SU-DHL-6 (cell line): ENCODE measurements around the gene APOBEC2.
"Not testable (repeated sequence)": the region's sequence is repeated elsewhere in the genome, so short reads cannot be mapped to it uniquely, and the experiment has no call there.

ENCODE experiments used
- EZH2phosphoT487 ChIP-seq: fragments of 200-600 bp; sonication (generic), shearing (Covaris generic); conservative IDR thresholded peaks from 2 replicates; pipeline ENCODE4 v1.6.1; 2018; ENCODE audit warnings: mild to moderate bottlenecking, antibody characterized with exemption, low read length, moderate library complexity, mixed read lengths
- TF ChIP-seq, protein P1 (sequence below): fragments of 200-600 bp; sonication (generic); IDR thresholded peaks from one replicate; pipeline ENCODE4 v1.5.1; 2017; ENCODE audit warnings: antibody characterized with exemption, mild to moderate bottlenecking, low read length, moderate library complexity; ENCODE audit not compliant: insufficient read depth, poor library complexity, severe bottlenecking

DNA sequence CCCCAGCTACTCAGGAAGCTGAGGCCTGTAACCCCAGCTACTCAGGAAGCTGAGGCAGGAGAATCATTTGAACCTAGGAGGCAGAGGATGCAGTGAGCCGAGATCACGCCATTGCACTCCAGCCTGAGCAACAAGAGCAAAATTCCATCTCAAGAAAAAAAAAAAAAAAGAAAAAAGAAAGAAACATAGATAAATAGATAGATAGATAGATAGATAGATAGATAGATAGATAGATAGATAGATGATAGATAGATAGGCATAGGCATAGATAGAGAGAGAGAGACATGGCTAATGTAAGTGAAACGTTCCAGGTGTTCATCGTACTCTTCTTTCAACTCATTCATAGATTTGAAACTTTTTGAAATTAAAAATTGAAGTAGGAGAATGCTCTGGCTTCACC, 46.0 kb upstream of the APOBEC2 start:
- not testable (repeated sequence) for TF ChIP-seq EZH2phosphoT487
- TF ChIP-seq, protein P1, sequence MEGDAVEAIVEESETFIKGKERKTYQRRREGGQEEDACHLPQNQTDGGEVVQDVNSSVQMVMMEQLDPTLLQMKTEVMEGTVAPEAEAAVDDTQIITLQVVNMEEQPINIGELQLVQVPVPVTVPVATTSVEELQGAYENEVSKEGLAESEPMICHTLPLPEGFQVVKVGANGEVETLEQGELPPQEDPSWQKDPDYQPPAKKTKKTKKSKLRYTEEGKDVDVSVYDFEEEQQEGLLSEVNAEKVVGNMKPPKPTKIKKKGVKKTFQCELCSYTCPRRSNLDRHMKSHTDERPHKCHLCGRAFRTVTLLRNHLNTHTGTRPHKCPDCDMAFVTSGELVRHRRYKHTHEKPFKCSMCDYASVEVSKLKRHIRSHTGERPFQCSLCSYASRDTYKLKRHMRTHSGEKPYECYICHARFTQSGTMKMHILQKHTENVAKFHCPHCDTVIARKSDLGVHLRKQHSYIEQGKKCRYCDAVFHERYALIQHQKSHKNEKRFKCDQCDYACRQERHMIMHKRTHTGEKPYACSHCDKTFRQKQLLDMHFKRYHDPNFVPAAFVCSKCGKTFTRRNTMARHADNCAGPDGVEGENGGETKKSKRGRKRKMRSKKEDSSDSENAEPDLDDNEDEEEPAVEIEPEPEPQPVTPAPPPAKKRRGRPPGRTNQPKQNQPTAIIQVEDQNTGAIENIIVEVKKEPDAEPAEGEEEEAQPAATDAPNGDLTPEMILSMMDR = not testable (repeated sequence)
